MM.1S (cell line): ENCODE data around the gene DEFB118.

Experiments used
- DNase-seq: peaks from one replicate; pipeline ENCODE4 v3.0.0-alpha.2; 2015
- H2AFZ ChIP-seq: fragments of 300-600 bp; sonication (generic); 2 replicates; pipeline ENCODE4 v1.6.0; 2016; ENCODE audit warnings: antibody characterized with exemption, low read length
- H3F3A ChIP-seq: fragments of 300-600 bp; sonication (generic); 2 replicates; pipeline ENCODE4 v1.6.1; 2016; ENCODE audit warnings: mild to moderate bottlenecking, antibody characterized with exemption, low read length, moderate library complexity, mixed read lengths; ENCODE audit not compliant: insufficient read depth
- H3K27ac ChIP-seq: fragments of 300-600 bp; sonication (generic); 2 replicates; pipeline ENCODE4 v1.5.1; 2016; ENCODE audit warnings: mild to moderate bottlenecking, low read length
- H3K27me3 ChIP-seq: fragments of 300-600 bp; sonication (generic); replicated peaks from 2 replicates; pipeline ENCODE4 v1.6.0; 2016; ENCODE audit warnings: low read length; ENCODE audit not compliant: insufficient read depth
- H3K36me3 ChIP-seq: fragments of 300-600 bp; sonication (generic); replicated peaks from 2 replicates; pipeline ENCODE4 v1.6.1; 2016; ENCODE audit warnings: mild to moderate bottlenecking, low read length, mixed read lengths; ENCODE audit not compliant: insufficient read depth
- H3K4me1 ChIP-seq: fragments of 300-600 bp; sonication (generic); 2 replicates; pipeline ENCODE4 v1.6.1; 2016; ENCODE audit warnings: low read length, mixed read lengths
- H3K4me2 ChIP-seq: fragments of 300-600 bp; sonication (generic); 2 replicates; pipeline ENCODE4 v1.6.0; 2016; ENCODE audit warnings: low read depth, low read length
- H3K4me3 ChIP-seq: fragments of 300-600 bp; sonication (generic); 2 replicates; pipeline ENCODE4 v1.5.1; 2016; ENCODE audit warnings: low read length, mixed read lengths
- H3K79me2 ChIP-seq: fragments of 300-600 bp; sonication (generic); 2 replicates; pipeline ENCODE4 v1.6.1; 2016; ENCODE audit warnings: mixed run types, low read length, mixed read lengths
- H3K9ac ChIP-seq: fragments of 300-600 bp; sonication (generic); 2 replicates; pipeline ENCODE4 v1.6.1; 2016; ENCODE audit warnings: low read length, mixed read lengths
- H3K9me2 ChIP-seq: fragments of 300-600 bp; sonication (generic); replicated peaks from 2 replicates; pipeline ENCODE4 v1.6.1; 2016; ENCODE audit warnings: mild to moderate bottlenecking, low read length, mixed read lengths; ENCODE audit not compliant: insufficient read depth
- H3K9me3 ChIP-seq: fragments of 300-600 bp; sonication (generic); replicated peaks from 2 replicates; pipeline ENCODE4 v1.6.1; 2016; ENCODE audit warnings: mild to moderate bottlenecking, low read length, mixed read lengths; ENCODE audit not compliant: insufficient read depth
- H4K20me1 ChIP-seq: fragments of 300-600 bp; sonication (generic); 2 replicates; pipeline ENCODE4 v1.6.1; 2016; ENCODE audit warnings: mild to moderate bottlenecking, low read length, moderate library complexity, mixed read lengths; ENCODE audit not compliant: insufficient read depth
- EZH2 ChIP-seq: fragments of 300-600 bp; sonication (generic); optimal IDR thresholded peaks from 2 replicates; pipeline ENCODE3; 2017; ENCODE audit warnings: low read depth, mild to moderate bottlenecking, antibody characterized with exemption, low read length, mixed read lengths
- EZH2phosphoT487 ChIP-seq: fragments of 300-600 bp; sonication (generic); IDR thresholded peaks from 2 replicates; pipeline ENCODE4 v1.6.1; 2018; ENCODE audit warnings: antibody characterized with exemption, low read length
- TF ChIP-seq, protein P1 (sequence below): fragments of 300-600 bp; sonication (generic); IDR thresholded peaks from 2 replicates; pipeline ENCODE4 v1.5.1; 2016; ENCODE audit warnings: antibody characterized with exemption, low read length, mixed read lengths

The DEFB118 gene

GRCh38 chr20:31390490-31390889 lies 22.1 kb downstream of the DEFB118 start, which contains the start of gene DEFB119:
Gene DEFB119, minus strand, starts transcription at chr20:31390590. Its CDS starts 107 bp downstream, at chr20:31390483.
- Histone ChIP-seq H3F3A (no peaks in the 10 kb centered on the region), H3K36me3 (no peaks in the 10 kb centered on the region), H3K9me2 (no peaks in the 10 kb centered on the region), H3K9ac (no peak within 1 kb of the TSS), H3K4me2 (no peak within 1 kb of the TSS), H3K9me3 (no peaks in the 10 kb centered on the region), H2AFZ (no peak within 1 kb of the TSS), H3K4me3 (no peak within 1 kb of the TSS), H3K27me3 (no peaks in the 10 kb centered on the region), H3K4me1 (no peaks in the 10 kb centered on the region), H3K79me2 (no peaks in the 10 kb centered on the region), H4K20me1 (no peaks in the 10 kb centered on the region), H3K27ac (no peak within 1 kb of the TSS)
- TF ChIP-seq EZH2phosphoT487 (no peak), EZH2 (no peak)
- TF ChIP-seq, protein P1, sequence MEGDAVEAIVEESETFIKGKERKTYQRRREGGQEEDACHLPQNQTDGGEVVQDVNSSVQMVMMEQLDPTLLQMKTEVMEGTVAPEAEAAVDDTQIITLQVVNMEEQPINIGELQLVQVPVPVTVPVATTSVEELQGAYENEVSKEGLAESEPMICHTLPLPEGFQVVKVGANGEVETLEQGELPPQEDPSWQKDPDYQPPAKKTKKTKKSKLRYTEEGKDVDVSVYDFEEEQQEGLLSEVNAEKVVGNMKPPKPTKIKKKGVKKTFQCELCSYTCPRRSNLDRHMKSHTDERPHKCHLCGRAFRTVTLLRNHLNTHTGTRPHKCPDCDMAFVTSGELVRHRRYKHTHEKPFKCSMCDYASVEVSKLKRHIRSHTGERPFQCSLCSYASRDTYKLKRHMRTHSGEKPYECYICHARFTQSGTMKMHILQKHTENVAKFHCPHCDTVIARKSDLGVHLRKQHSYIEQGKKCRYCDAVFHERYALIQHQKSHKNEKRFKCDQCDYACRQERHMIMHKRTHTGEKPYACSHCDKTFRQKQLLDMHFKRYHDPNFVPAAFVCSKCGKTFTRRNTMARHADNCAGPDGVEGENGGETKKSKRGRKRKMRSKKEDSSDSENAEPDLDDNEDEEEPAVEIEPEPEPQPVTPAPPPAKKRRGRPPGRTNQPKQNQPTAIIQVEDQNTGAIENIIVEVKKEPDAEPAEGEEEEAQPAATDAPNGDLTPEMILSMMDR, result no peak
- DNase-seq, result no peak

- Histone ChIP-seq H3K4me2 (no peak overlapping the region), H3K9me2 (no peaks in the 10 kb centered on the region), H3K27ac (no peak overlapping the region), H3K27me3 (no peaks in the 10 kb centered on the region), H3K9ac (no peak overlapping the region), H3K4me1 (no peaks in the 10 kb centered on the region), H3K9me3 (no peaks in the 10 kb centered on the region), H2AFZ (0 out of 2 replicates have a peak overlapping the region, but pooled peaks have one; percentile 42), H3K36me3 (no peaks in the 10 kb centered on the region), H3K79me2 (no peaks in the 10 kb centered on the region), H4K20me1 (no peaks in the 10 kb centered on the region), H3K4me3 (no peak overlapping the region), H3F3A (no peaks in the 10 kb centered on the region)
- DNase-seq, result no peak
- TF ChIP-seq EZH2phosphoT487 (no peak), EZH2 (no peak)
- TF ChIP-seq, protein P1, result no peak
Observed at GRCh38 chr20:31392836-31393235, 24.4 kb downstream of the DEFB118 start.

GRCh38 chr20:31394900-31395299 lies 26.5 kb downstream of the DEFB118 start:
- Histone ChIP-seq H3K4me1 (no peaks in the 10 kb centered on the region), H3K36me3 (no peaks in the 10 kb centered on the region), H3K4me3 (no peak overlapping the region), H3F3A (no peaks in the 10 kb centered on the region), H3K9ac (no peak overlapping the region), H3K9me3 (no peaks in the 10 kb centered on the region), H3K27ac (no peak overlapping the region), H3K4me2 (no peak overlapping the region), H4K20me1 (no peaks in the 10 kb centered on the region), H3K27me3 (no peaks in the 10 kb centered on the region), H3K9me2 (no peaks in the 10 kb centered on the region), H2AFZ (no peak overlapping the region), H3K79me2 (no peaks in the 10 kb centered on the region)
- TF ChIP-seq, protein P1, result no peak
- TF ChIP-seq EZH2, result no peak
- no peak for TF ChIP-seq EZH2phosphoT487
- DNase-seq, result no peak
